Progenitor cell of endocrine pancreas (in vitro differentiated cells): ENCODE results near the gene MEX3B. TPM values are rescaled to one million over a fixed set of nuclear protein-coding genes. Genes with fewer than 3 reads are reported as not detected.
A peak's percentile ranks its signal among the peaks of the same experiment; 100 is the strongest.

Experiments
- DNase-seq: peaks from one replicate; pipeline ENCODE4 v3.0.0; 2021; ENCODE audit warnings: low spot score; ENCODE audit not compliant: unreplicated experiment
- H3K27ac Mint-ChIP-seq: 2 replicates; pipeline ENCODE4 v1.8.0; 2021; ENCODE audit warnings: mild to moderate bottlenecking, moderate library complexity, mixed read lengths
- H3K27me3 Mint-ChIP-seq: 2 replicates; pipeline ENCODE4 v1.8.0; 2021; ENCODE audit warnings: mixed read lengths
- H3K36me3 Mint-ChIP-seq: 2 replicates; pipeline ENCODE4 v1.8.0; 2022; ENCODE audit warnings: mixed read lengths; ENCODE audit not compliant: insufficient read depth
- H3K4me1 Mint-ChIP-seq: 2 replicates; pipeline ENCODE4 v1.8.0; 2021; ENCODE audit warnings: low read depth, mixed read lengths
- H3K4me3 Mint-ChIP-seq: 2 replicates; pipeline ENCODE4 v1.8.0; 2021; ENCODE audit warnings: low read depth, mild to moderate bottlenecking, moderate library complexity, mixed read lengths
- H3K9me3 Mint-ChIP-seq: 2 replicates; pipeline ENCODE4 v1.8.0; 2021; ENCODE audit warnings: low read depth, mixed read lengths
- CTCF ChIP-seq: fragments of 200-600 bp; sonication (generic); IDR thresholded peaks from one replicate; pipeline ENCODE4 v1.5.0; 2021; ENCODE audit warnings: antibody characterized with exemption, mild to moderate bottlenecking; ENCODE audit not compliant: unreplicated experiment
- total RNA-seq: library from RNA; stranded (reverse); gene quantifications from 2 replicates; pipeline ENCODE4 v1.2.1, GENCODE V29; 2021

The MEX3B gene
- total RNA-seq, 1 donor from 2014 or later, result 21.9 TPM

- Mint-ChIP-seq H3K4me1 (no peaks in the 10 kb centered on the region), H3K9me3 (no peaks in the 10 kb centered on the region), H3K27ac (no peak overlapping the region), H3K4me3 (no peak overlapping the region), H3K36me3 (no peaks in the 10 kb centered on the region), H3K27me3 (peaks cover 19% of the 10 kb centered on the region)
- no peak for DNase-seq
- TF ChIP-seq CTCF, result no peak
Measured at GRCh38 chr15:82018201-82018600, 27.6 kb downstream of the MEX3B start.

GRCh38 chr15:82017656-82018055, 28.2 kb downstream of the MEX3B start:
- no peak for TF ChIP-seq CTCF
- no peak for DNase-seq
- H3K9me3 Mint-ChIP-seq, result no peaks in the 10 kb centered on the region
- no peak overlapping the region for H3K4me3 Mint-ChIP-seq
- H3K27me3 Mint-ChIP-seq, result peaks cover 19% of the 10 kb centered on the region
- H3K27ac Mint-ChIP-seq, result no peak overlapping the region
- H3K36me3 Mint-ChIP-seq, result no peaks in the 10 kb centered on the region
- H3K4me1 Mint-ChIP-seq, result no peaks in the 10 kb centered on the region

- no peaks in the 10 kb centered on the region for H3K4me1 Mint-ChIP-seq
Measured at GRCh38 chr15:82014989-82015388, 30.8 kb downstream of the MEX3B start.

GRCh38 chr15:82012908-82013307, 32.9 kb downstream of the MEX3B start:
- peak overlapping the region; percentile 11 for H3K27ac Mint-ChIP-seq
- no peaks in the 10 kb centered on the region for H3K4me1 Mint-ChIP-seq
- no peak for DNase-seq
- peaks cover 7% of the 10 kb centered on the region for H3K9me3 Mint-ChIP-seq
- no peaks in the 10 kb centered on the region for H3K36me3 Mint-ChIP-seq
- H3K27me3 Mint-ChIP-seq, result peaks cover 15% of the 10 kb centered on the region
- H3K4me3 Mint-ChIP-seq, result no peak overlapping the region
- no peak for TF ChIP-seq CTCF

More at GRCh38 chr15:82014989-82015388, 30.8 kb downstream of the MEX3B start:
- no peak for TF ChIP-seq CTCF
- DNase-seq, result no peak
- no peak overlapping the region for H3K27ac Mint-ChIP-seq
- peaks cover 7% of the 10 kb centered on the region for H3K9me3 Mint-ChIP-seq
- no peak overlapping the region for H3K4me3 Mint-ChIP-seq
- no peaks in the 10 kb centered on the region for H3K36me3 Mint-ChIP-seq
- peaks cover 12% of the 10 kb centered on the region for H3K27me3 Mint-ChIP-seq

- H3K9me3 Mint-ChIP-seq, result peaks cover 16% of the 10 kb centered on the region
- no peak overlapping the region for H3K27ac Mint-ChIP-seq
Measured at GRCh38 chr15:82005239-82005638, 40.6 kb downstream of the MEX3B start.

More at GRCh38 chr15:82005239-82005638, 40.6 kb downstream of the MEX3B start:
- no peak overlapping the region for H3K4me3 Mint-ChIP-seq
- peaks cover 8% of the 10 kb centered on the region for H3K36me3 Mint-ChIP-seq
- peaks cover 6% of the 10 kb centered on the region for H3K27me3 Mint-ChIP-seq
- TF ChIP-seq CTCF, result no peak
- no peak for DNase-seq
- no peaks in the 10 kb centered on the region for H3K4me1 Mint-ChIP-seq
